RWPE1 (cell line): ENCODE measurements around the gene ZFPM1.

Experiments used
- CTCF ChIA-PET: fragments of 350-600 bp; sonication (Branson Sonifier 250); formaldehyde crosslinking; extraction: SDS; loops from one replicate; lab custom pipeline; 2021; lab: Yijun Ruan, JAX
- POLR2A ChIA-PET: fragments of 400-600 bp; formaldehyde crosslinking; extraction: SDS; loops from one replicate; lab custom pipeline; 2020; ENCODE audit warnings: antibody characterized with exemption; ENCODE audit not compliant: low non-redundant PET; lab: Yijun Ruan, JAX
- DNase-seq: peaks from one replicate; pipeline ENCODE4 v3.0.0; 2012; ENCODE audit warnings: low spot score
- H3K27ac ChIP-seq: fragments of 450-650 bp; 2 replicates; pipeline ENCODE4 v1.5.1; 2017
- CTCF ChIP-seq: fragments of 450-650 bp; conservative IDR thresholded peaks from 2 replicates; pipeline ENCODE4 v1.5.1; 2017; ENCODE audit warnings: low read depth, mild to moderate bottlenecking

Gene ZFPM1

GRCh38 chr16:88500255-88500661, 47.2 kb downstream of the ZFPM1 start:
- TF ChIP-seq CTCF = no peak
- DNase-seq = no peak
- H3K27ac ChIP-seq = no peak overlapping the region
- ChIA-PET POLR2A (no interaction called here), CTCF (no interaction called here)

- H3K27ac ChIP-seq = no peak overlapping the region
- ChIA-PET CTCF (no interaction called here), POLR2A (no interaction called here)
- DNase-seq = no peak
- no peak for TF ChIP-seq CTCF
These were observed 49.3 kb downstream of the ZFPM1 start for GRCh38 chr16:88502371-88502770.

DNA sequence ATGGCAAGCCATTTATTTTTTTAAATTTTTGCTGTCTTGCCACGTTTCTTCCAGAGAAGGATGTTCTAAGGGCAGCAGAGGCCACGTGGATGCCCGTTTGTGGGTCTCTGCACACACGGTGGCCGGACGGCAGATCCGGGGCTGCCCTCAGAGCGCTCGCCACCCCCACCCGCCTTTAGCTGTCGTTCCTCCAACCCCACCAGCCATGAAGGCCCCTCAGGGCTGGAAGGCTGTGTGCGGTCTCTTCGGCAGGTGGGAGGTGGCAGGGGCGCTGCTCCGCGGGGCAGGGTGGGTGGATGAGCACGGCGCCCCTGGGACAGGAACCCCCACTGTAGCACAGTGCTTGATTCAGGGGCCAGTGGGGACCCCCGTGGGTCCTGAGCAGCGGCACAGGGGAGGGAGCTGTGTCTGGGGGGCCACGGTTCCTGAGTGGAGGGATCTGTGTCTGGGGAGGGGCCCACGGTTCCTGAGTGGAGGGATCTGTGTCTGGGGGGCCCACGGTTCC, 49.7 kb downstream of the ZFPM1 start:
- ChIA-PET CTCF (no interaction called here), POLR2A (no interaction called here)
- DNase-seq = no peak
- H3K27ac ChIP-seq = no peak overlapping the region
- no peak for TF ChIP-seq CTCF

- CTCF ChIA-PET = no interaction called here
- H3K27ac ChIP-seq = no peak overlapping the region
- POLR2A ChIA-PET = no interaction called here
- TF ChIP-seq CTCF = no peak
- DNase-seq = no peak
These were observed 50.3 kb downstream of the ZFPM1 start for GRCh38 chr16:88503374-88503770.

- POLR2A ChIA-PET = no interaction called here
- DNase-seq = no peak
- no peak overlapping the region for H3K27ac ChIP-seq
- CTCF ChIA-PET = interaction anchor here (0.6 kb wide), 1 partner anchor 574 kb away, joined by 3 read pairs; no protein-coding TSS in a partner anchor
- TF ChIP-seq CTCF = no peak
These were observed 50.9 kb downstream of the ZFPM1 start for GRCh38 chr16:88503771-88504488.

GRCh38 chr16:88504489-88505404, 51.7 kb downstream of the ZFPM1 start:
- ChIA-PET POLR2A (no interaction called here), CTCF (interaction anchor here (0.6 to 1.3 kb wide), 3 partner anchors 12 to 575 kb away, joined by 3 read pairs; no protein-coding TSS in a partner anchor)
- no peak for DNase-seq
- H3K27ac ChIP-seq = peak overlapping the region; percentile 18; the same call in 1 of the 2 replicates
- no peak for TF ChIP-seq CTCF
